Putamen (tissue), 1 donor: Measurements from ENCODE around the gene MAP3K14.
"Not testable (repeated sequence)": the region's sequence is repeated elsewhere in the genome, so short reads cannot be mapped to it uniquely, and the experiment has no call there.

Experiments used
- DNase-seq: peaks from one replicate; pipeline ENCODE4 v3.0.0-alpha.2; 2016; ENCODE audit warnings: low spot score

Gene MAP3K14

DNA sequence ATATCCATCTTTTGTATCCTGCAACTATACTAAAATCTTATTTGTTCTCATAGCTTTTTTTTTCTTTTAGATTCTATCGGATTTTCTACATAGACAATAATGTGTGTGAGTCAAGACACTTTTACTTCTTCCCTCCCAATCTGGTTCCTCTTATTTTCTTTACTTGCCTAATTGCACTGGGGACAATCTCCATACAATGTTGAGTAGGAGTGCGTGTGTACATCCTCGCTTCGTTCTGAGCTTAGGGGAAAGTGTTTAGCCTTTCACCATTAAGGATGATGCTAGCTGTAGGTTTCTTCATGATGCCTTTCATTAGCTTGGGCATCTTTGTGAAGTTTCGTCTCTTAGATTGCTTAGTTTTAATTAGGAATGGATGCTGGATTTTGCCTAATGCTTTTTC is 57.8 kb downstream of the MAP3K14 start:
- DNase-seq, result no peak

DNA sequence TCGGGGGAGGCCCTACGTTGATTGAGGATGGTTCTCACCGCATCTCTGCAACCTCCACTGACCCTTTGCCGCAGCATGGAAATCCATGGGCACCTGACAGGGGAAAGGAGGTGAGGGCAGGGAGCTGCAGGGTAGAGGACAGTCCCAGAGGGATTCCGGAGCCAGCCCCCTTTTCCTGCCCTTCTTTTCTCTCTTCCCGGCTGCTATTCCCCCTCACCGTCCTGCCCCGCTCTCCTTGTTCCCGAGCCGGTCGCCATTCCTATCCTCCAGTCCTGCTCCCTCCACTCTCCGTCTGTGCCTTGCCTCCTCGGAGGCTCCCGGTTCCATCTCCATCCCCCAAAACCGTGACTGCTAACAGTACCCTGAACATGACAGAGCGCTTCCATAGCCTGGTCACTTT is 59.7 kb downstream of the MAP3K14 start:
- DNase-seq, result no peak

DNA sequence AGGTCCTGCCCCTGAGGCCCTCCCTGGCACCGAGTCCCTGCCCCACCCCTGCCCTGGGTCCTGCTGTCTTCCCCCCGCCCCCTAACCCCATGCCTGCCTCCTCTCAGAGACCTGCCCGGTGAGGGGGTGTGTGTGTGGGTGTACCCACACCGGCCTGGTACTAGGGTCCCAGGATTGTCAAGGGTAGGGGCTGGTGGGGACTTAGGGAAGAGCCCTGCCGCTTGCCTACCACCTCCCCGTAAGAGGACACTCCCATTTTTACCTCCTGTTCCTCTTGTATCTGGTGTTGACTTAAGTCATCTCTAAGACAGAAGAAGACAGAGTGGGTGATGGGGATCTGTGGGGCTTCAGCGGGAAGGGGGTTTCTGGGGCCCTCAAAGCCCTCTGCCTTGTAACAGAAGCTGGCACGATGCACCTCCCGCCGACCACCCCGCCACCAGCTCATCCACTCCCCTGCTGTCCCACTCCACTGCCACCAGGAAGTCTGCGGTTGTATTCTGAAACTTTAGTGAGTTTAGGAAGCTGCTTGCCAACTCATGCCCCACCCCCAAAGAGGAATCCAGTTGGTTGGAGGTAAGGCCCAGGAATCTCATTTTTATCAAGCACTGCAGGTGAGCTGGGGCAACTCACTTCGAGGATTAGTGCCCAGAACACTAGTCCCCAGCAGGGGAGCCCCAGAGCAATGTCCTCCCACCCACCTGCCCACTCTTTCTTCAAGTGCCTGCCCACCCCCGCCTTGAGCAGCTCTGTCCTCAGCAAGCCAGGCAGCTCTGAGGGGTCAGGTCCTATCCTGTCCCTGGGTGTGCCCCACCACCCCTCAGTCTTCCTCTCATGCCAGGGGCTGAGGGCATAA is 60.5 kb downstream of the MAP3K14 start:
- no peak for DNase-seq

DNA sequence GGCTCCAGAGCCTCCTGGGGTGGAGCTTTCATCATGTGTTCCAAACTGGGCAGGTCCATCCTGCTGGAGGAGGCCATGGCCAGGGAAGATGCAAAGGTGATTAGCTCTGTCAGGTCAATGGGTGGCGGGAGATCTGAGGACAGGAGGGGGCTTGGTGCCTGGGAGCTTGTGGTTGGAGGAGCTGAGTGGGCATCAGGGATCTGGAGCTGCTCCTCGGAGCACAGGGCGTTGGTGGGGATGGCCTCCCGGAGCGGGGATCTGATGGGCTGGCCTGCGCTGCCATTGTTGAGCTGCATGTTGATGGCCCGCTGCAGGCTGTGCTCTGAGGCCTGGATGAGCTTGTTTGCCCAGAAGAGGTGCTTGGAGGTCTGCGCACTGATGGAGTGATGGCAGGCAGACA is 61.5 kb downstream of the MAP3K14 start:
- no peak for DNase-seq

DNA sequence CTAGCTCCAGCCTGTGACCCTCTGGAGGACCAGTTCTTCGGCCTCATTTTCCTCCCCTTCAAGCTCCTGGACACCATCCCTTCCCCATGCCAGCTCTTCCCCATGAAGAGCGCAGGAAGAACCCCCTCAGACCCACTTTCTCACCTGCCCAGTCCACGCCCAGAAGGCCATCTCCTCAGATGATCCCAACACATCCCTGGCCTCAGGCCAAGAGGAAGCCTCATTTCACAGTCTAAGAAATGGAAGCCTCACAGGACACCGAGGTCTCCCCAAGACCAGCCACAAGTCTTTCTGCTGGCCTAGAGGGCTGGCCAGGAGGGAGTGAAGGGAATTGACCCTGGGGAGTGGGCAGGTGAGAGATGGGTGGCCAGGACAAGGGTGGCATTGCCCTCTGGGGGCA is 62.9 kb downstream of the MAP3K14 start:
- no peak for DNase-seq

DNA sequence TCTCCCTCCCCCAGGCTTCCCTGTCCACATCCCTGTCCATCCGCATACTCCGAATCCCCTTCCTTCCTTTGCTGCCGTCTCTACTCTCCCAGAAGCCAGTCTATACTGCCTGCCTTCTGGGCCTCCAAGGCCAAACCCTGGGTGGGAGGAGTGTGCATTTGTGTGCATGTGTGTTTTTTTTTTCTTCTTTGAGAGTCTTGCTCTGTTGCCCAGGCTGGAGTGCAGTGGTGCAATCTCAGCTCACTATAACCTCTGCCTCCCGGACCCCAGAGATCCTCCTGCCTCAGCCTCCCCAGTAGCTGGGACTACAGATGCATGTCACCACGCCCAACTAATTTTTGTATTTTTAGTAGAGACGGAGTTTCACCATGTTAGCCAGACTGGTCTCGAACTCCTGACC is 63.6 kb downstream of the MAP3K14 start:
- DNase-seq, result not testable (repeated sequence)

DNA sequence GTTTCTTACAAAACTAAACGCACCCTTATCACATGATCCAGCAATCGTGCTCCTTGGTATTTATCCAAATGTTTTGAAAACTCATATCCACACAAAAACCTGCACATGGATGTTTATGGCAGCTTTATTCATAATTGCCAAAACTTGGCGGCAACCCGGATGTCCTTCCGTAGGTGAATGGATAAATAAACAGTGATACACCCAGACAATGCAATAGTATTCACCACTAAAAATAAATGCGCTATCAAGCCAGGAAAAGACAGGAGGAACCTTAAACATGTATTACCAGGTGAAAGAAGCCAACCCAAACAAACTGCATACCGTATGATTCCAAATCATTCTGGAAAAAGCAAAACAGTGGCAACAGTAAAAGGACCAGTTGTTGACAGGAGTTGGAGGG is 64.9 kb downstream of the MAP3K14 start:
- no peak for DNase-seq

DNA sequence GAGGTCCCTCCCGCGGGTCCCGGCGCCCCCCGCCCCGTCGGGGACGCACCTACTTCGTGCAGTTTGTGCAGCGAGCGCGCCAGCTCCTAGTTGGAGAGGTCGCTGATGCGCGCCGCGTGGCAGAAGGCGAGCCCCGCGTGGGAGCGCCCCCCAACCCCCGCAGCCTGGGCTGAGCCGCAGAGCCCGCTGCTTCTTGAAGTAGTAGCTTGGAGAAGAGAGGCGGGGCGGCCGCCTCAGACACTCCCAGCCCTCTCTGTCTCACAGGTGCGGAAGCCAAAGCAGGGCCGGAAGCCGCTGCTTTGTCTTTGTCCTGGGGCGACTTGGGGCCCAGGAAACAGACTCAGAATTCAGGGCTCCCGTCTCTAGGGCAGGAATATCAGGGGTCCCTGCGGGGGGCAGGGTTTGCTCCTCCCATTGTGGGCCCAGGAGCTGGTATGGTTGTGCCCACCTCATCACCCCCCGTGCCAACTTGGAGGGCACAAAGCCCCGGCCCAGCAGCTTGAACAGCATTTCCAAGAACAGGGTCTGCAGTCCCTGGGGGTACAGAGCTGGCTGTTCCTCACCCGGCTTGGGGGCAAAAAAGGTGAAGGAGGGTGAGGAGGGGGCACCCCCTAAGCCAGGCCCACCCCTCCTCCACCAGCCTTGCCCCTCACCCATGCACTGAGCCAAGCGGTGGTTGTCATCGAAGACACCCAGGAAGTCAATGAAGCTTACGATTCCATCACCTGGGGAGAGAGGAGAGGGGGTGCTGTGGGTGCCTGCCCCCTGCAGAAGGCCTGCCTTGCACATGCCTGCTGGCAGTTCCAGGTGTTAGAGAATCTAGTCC is 68.5 kb downstream of the MAP3K14 start:
- no peak for DNase-seq

DNA sequence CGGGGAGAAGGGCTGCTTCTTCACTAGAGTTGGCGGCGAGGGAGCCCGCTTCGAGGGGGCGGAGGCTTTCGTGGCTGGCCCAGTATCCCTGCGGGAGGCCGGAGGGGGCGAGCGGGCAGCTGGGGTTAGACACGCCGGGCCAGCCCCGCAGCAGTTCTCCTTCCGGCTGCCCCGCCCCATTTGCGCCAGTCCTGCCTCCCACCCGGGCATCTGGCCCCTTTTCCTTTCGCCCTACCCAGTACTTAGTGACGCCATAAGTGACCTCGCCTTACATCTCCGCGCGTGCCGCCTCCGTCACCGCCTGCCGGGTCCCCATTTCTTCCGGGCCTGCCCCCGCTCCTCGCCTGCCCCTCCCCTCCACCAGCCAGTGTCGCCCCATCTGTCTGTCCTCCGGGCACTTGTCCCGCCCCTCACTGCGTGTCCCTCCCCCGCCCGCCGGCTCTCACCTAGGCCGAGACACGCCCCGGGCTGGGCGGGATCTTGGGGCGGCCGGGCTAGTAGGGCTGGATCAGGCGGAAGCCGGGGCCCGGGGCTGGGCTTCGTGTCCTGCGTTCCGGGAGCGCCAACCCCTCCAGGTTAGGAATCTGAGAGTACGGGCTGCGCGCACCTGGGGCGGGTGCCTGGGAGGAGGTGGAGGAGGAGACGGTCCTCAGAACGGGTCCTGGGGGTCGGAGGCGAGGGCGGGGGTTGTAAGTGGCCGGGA is 69.2 kb downstream of the MAP3K14 start:
- no peak for DNase-seq

DNA sequence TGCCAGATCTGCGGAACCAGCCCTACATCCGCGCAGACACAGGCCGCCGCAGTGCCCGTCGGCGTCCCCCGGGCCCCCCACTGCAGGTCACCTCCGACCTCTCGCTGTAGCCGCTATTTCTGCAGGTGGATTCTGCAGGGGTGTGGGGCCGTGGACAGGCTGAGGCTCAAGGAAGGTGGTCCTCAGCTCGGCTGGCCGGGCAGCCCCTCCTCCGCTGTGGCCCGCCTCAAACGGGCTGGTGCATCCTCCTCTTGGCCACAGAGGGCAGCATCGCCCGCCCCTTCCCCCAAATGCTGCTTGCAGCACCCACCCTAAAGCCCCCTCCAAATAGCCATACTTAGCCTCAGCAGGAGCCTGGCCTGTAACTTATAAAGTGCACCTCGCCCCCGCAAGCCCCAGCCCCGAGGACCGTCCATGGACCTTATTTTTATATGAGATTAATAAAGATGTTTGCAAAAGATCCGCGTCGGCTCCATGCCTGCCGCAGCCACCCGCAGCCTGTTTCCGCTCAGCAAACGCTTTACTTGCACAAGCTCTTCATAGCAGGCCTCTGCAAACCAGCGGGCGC is 69.9 kb downstream of the MAP3K14 start:
- DNase-seq, result no peak

DNA sequence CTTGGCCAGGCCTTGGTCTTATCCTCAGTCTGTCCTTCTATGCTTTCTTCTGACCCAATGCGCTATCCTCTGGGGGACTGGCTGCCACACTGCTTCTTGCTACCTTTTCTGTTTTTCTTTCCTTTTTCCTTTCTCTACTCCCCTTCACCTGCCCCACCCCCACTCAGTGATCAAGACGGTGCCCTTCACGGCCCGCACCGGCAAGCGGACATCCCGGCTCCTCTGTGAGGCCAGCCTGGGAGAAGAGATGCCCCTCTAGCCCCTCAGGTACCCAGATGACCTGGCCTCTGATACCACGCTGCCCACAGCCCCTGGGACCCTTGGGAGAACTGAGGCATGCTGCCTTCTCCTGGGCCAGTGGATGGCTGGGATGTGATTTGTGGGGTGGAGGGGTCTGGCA is 70.5 kb downstream of the MAP3K14 start:
- DNase-seq, result no peak

DNA sequence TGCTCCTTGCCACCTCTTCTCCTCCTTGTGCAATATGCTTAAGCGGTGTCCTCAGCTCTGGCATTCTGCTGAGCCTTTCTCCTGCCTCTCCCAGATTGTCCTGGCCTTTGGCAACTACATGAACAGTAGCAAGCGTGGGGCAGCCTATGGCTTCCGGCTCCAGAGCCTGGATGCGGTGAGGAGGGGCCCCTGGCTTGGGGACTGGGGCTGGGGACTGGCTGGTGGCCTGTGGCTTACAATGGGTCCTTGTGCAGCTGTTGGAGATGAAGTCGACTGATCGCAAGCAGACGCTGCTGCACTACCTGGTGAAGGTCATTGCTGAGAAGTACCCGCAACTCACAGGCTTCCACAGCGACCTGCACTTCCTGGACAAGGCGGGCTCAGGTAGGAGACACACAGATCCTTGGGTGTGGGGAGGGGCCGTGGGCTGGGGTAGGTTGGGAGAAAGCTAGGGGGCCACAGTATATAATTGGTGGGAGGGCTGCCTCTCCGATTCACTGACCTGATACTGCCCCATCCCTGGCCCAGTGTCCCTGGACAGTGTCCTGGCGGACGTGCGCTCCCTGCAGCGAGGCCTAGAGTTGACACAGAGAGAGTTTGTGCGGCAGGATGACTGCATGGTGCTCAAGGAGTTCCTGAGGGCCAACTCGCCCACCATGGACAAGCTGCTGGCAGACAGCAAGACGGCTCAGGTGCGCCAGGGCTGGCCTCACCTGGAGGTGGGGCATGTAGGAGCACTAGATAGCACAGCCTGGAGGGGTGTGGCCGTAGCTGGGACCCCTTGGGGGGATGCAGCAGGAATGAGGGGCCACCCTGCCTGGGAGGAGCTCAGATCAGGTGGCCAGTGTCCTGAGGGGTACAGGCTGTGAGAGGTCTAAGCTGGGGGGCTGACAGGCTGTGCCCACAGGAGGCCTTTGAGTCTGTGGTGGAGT is 71.8 kb downstream of the MAP3K14 start:
- no peak for DNase-seq

DNA sequence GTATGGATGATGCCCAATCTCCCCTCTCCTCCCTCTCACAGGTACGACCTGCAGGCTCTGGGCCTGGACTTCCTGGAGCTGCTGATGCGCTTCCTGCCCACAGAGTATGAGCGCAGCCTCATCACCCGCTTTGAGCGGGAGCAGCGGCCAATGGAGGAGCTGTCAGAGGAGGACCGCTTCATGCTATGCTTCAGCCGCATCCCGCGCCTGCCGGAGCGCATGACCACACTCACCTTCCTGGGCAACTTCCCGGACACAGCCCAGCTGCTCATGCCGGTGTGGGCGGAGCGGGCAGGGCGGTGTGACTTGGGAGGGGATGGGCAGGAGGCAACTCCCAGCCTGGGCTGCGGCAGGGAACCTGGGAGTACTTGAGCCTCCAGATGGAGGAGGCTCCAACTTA is 73.1 kb downstream of the MAP3K14 start:
- DNase-seq, result no peak

DNA sequence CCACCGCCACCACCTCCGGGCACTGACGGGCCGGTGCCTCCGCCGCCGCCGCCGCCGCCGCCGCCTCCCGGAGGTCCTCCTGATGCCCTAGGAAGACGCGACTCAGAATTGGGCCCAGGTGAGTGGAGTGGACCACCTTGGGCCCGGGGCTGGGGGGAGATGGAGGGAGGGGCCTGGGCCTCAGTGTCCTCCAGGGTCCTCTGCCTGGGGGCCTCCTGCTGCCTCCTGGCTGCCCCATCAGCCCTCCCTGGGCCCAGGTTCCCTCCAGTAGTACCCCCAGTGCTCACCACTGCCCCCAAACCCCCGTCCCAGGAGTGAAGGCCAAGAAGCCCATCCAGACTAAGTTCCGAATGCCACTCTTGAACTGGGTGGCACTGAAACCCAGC is 74.8 kb downstream of the MAP3K14 start:
- DNase-seq, result no peak

DNA sequence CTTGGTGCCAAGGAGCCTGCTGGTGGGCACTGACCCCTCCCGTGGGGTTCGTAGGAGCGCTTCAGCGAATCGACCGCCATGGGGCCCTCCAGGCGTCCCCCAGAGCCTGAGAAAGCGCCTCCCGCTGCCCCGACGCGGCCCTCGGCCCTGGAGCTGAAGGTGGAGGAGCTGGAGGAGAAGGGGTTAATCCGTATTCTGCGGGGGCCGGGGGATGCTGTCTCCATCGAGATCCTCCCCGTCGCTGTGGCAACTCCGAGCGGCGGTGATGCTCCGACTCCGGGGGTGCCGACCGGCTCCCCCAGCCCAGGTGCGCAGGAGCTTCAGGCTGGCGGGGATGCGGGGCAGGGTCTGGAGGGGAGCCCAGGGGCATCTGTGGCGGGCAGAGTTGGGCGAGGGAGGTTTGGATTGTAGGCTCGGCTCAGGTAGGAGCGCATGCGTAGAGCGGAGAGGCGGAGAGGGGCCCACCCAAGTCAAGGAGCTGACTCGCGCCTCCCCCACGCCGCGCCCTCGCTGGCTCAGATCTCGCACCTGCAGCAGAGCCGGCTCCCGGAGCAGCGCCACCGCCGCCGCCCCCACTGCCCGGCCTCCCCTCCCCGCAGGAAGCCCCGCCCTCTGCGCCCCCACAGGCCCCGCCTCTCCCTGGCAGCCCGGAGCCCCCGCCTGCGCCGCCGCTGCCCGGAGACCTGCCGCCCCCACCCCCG is 75.3 kb downstream of the MAP3K14 start:
- peak; percentile 72 for DNase-seq

DNA sequence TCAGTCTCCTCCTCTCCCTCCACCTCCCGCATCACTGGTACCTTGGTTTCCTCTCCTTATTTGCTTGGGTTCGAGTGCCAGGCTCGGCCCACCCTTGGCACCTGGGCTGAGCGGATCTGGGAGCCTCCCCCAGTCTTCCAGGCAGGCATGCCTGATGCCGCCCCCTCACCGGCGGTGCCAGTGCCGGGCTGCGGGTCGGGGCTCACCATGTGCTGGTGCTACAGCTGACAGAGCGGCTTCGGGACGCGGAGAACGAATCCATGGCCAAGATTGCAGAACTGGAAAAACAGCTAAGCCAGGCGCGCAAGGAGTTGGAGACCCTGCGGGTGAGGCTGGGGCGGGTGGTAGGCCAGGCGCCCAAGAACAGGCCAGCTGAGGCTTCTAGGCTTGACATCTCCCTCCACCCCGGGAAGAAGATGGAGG is 75.9 kb downstream of the MAP3K14 start:
- DNase-seq, result peak; percentile 74

DNA sequence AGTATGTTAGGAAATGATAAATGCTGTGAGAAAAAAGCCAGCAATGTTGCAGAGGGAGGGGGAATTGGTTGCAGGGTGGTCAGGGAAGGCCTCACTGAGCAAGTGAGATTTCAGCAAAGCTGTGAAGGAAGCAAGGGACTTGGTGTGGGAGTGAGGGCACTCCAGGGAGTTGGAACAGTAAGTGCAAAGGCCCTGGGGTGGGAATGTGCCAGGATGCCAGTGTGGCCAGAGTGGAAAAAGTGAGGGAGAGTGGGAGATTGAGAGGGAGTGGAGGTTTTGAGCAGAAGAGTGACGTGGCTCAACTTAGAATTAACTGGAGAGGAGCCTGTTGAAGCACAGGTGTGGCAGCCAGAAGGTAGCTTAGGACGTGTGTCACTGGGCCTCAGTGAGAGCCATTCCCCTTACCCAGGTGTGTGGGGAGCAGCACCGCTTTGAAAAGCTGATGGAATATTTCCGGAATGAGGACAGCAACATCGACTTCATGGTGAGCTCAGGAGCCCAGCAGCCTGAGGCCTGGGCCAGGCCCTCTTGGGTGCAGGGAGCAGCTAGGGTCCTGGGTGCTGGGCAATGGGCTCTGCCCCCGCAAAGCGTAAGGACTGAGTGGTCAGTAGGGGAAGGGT is 78.6 kb downstream of the MAP3K14 start:
- DNase-seq, result no peak

DNA sequence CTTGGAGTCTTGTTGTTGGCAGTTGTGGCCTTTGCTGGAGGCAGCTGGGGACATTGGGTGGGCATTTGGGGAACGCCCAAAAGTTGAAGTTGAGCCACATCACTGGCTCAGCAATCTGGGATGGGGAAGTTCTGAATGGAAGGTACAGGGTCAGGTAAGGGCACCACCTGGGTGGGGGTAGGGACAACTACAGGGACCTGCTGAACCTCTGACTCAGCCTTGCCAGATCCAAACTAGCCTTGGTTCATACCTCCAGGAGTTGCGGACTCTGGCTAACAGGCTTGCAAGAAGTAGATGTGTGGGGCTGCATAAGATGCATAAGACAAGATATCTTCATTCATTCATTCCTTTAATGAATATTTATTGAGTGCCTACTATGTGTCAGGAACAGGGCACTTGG is 79.1 kb downstream of the MAP3K14 start:
- no peak for DNase-seq

DNA sequence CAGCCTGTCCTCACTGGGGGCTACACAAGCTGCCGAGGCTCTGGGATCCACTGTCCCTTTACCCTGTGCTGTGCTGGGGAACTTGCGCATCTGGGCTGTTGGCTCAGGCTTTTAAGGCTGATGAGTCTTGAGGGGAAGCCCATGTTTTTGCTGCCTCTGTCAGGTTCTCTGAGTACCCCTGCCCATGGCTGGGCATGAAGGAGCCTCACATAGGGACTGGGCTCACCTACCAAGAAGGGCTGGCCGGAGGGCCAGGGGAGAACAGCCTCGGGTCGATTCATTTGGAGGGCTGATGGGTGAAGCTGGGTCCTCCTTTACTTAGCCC is 80.6 kb downstream of the MAP3K14 start:
- DNase-seq, result no peak
